Retinal pigment epithelial cell (primary cell): ENCODE data around the gene ZNF155.

Source experiments
- DNase-seq: peaks from one replicate; pipeline ENCODE4 v3.0.0-alpha.2; 2010; ENCODE audit warnings: low read depth
- H3K4me3 ChIP-seq: 2 replicates; pipeline ENCODE4 v1.5.1; 2011; ENCODE audit warnings: mild to moderate bottlenecking, low read length, control low read depth, moderate library complexity
- CTCF ChIP-seq: conservative IDR thresholded peaks from 2 replicates; pipeline ENCODE4 v1.5.1; 2011; ENCODE audit warnings: low read depth, low read length, control low read depth, inconsistent platforms

Gene ZNF155

GRCh38 chr19:44032001-44032610, 48.1 kb downstream of the ZNF155 start:
- DNase-seq: no peak
- no peak overlapping the region for H3K4me3 ChIP-seq
- no peak for TF ChIP-seq CTCF

- TF ChIP-seq CTCF: no peak
- no peak overlapping the region for H3K4me3 ChIP-seq
- DNase-seq: no peak
Measured at GRCh38 chr19:44042147-44042546, 58.2 kb downstream of the ZNF155 start.
